Spleen (tissue), 7 donors: Measurements from ENCODE around the gene WDR49.

Experiments
- CTCF ChIP-seq, 11 experiments: fragments of 200-600 bp in 7 of 11; fragments of 450-650 bp in 4 of 11; sonication (generic) in 4 of 11; IDR thresholded peaks in 8 of 11; conservative IDR thresholded peaks in 3 of 11; 1 replicate in 7 of 11; 2 replicates in 4 of 11; pipeline versions ENCODE4 v1.4.0 to v1.8.0; 2016 to 2021; ENCODE audit warnings: antibody characterized with exemption in 11 of 11, inconsistent platforms in 4 of 11, mild to moderate bottlenecking in 1 of 11
- POLR2A ChIP-seq, 3 donors: fragments of 450-650 bp; IDR thresholded peaks; one replicate each; pipeline ENCODE4 v1.5.1; 2017; ENCODE audit warnings: antibody characterized with exemption in 3 of 3, mild to moderate bottlenecking in 1 of 3
- POLR2AphosphoS5 ChIP-seq, 3 donors: sonication (generic); formaldehyde crosslinking; IDR thresholded peaks; one replicate each; pipeline ENCODE4 v1.5.1; 2017; ENCODE audit warnings: antibody characterized with exemption in 3 of 3
- donor health status: DM: no; HTN: no; CAD: no; lungs with moderate emphysema.
- donor health status: DM: no; HTN: no; CAD: no.
- donor health status: DM: no; HTN: no; CAD: no.

- no peak for TF ChIP-seq CTCF (IDR thresholded peaks at IDR 0.05 in 8 of 11, conservative IDR thresholded peaks at IDR 0.05 in 3 of 11)
- TF ChIP-seq POLR2A (IDR thresholded peaks at IDR 0.05): no peak
- no peak for TF ChIP-seq POLR2AphosphoS5 (IDR thresholded peaks at IDR 0.05)
These were observed 199.9 kb downstream of the WDR49 start for GRCh38 chr3:167453815-167454214.
